8988T (cell line): ENCODE results near the gene YIPF1.
"Not testable (repeated sequence)": the region's sequence is repeated elsewhere in the genome, so short reads cannot be mapped to it uniquely, and the experiment has no call there.

ENCODE experiments used
- DNase-seq: peaks from one replicate; pipeline ENCODE4 v3.0.0; 2011

The YIPF1 gene

DNA sequence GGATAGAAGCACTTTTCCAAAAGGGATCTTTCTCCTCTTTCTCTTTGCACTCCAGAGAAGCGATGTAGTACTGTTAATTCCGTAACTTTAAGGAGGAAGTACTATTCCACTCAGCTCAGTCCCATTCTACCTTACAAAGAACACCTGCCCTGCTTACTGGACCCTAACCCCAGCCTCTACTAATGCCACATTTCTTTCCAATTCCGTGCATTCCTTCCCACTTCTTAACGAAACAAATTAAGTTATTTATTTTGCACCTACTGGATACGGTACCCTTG, 52.0 kb downstream of the YIPF1 start:
- no peak for DNase-seq

DNA sequence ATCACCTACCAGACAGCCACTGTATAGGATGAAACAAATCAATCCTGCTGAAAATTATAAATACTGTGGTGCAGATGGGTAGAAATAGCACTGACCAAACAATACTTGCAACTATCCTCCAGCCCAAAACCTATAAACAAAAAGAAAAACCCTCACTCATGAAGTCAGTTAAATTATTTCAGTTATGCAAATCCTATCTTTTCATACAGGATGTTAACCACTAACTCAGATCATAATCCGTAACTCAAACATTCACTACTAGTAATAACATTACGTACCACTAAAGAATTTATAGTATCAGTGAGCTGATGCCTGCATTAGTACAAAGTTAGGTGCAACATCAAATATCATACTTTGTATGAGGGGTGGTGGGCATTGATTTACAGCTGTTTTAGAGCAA, 54.1 kb downstream of the YIPF1 start:
- DNase-seq, result no peak

- no peak for DNase-seq
These were observed 54.8 kb downstream of the YIPF1 start for GRCh38 chr1:53834776-53835175.

- no peak for DNase-seq
These were observed 56.2 kb downstream of the YIPF1 start for GRCh38 chr1:53833393-53833792.

- DNase-seq, result no peak
These were observed 63.2 kb downstream of the YIPF1 start for GRCh38 chr1:53826367-53826766.

GRCh38 chr1:53825306-53825705, 64.3 kb downstream of the YIPF1 start:
- DNase-seq, result no peak

GRCh38 chr1:53822931-53823330, 66.7 kb downstream of the YIPF1 start:
- DNase-seq, result no peak

- no peak for DNase-seq
These were observed 68.2 kb downstream of the YIPF1 start for GRCh38 chr1:53821380-53821779.

GRCh38 chr1:53819387-53819786, 70.2 kb downstream of the YIPF1 start:
- DNase-seq, result no peak

- not testable (repeated sequence) for DNase-seq
These were observed 73.0 kb downstream of the YIPF1 start for GRCh38 chr1:53816584-53816983.

- not testable (repeated sequence) for DNase-seq
These were observed 74.1 kb downstream of the YIPF1 start for GRCh38 chr1:53815484-53815883.

DNA sequence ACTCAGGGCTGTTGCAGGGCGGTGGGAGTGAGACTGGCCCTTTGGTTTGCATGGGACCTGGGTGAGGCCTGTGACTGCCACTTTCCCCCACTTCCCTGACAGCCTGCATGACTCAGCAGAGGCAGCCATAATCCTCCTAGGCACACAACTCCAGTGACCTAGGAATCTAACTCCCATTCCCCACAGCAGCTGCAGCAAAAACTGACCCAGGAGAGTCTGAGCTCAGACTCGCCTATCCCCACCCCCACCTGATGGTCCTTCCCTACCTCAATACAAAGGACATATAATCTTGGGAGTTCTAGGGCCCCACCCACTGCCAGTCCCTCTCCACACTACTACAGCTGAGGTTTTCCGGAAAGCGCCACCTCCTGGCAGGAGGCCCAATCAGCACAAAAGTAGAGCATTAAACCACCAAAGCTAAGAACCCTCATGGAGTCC, 78.2 kb downstream of the YIPF1 start:
- DNase-seq, result no peak

GRCh38 chr1:53810497-53810896, 79.1 kb downstream of the YIPF1 start:
- no peak for DNase-seq

- no peak for DNase-seq
These were observed 79.6 kb downstream of the YIPF1 start for GRCh38 chr1:53810007-53810406.

- no peak for DNase-seq
These were observed 81.7 kb downstream of the YIPF1 start for GRCh38 chr1:53807916-53808315.

- no peak for DNase-seq
These were observed 84.6 kb downstream of the YIPF1 start for GRCh38 chr1:53804791-53805505.

GRCh38 chr1:53804181-53804580, 85.4 kb downstream of the YIPF1 start:
- no peak for DNase-seq
